H9 (cell line): Measurements from ENCODE around the gene ADARB2. TPM values are rescaled to one million over a fixed set of nuclear protein-coding genes. Genes with fewer than 3 reads are reported as not detected.

Experiments used
- DNase-seq: peaks from one replicate; pipeline ENCODE4 v3.0.0-alpha.2; 2017
- H2AFZ ChIP-seq: one replicate; pipeline ENCODE4 v1.6.1; 2013; ENCODE audit warnings: mild to moderate bottlenecking, low read length, control low read depth, moderate library complexity
- H2AK5ac ChIP-seq: 2 replicates; pipeline ENCODE4 v1.6.1; 2013; ENCODE audit warnings: low read length, control low read depth, mixed read lengths; ENCODE audit not compliant: insufficient read length
- H2BK120ac ChIP-seq: one replicate; pipeline ENCODE4 v1.6.1; 2013; ENCODE audit warnings: low read depth, mild to moderate bottlenecking, low read length, control low read depth, inconsistent platforms; ENCODE audit not compliant: poor library complexity, severe bottlenecking
- H2BK12ac ChIP-seq: 2 replicates; pipeline ENCODE4 v1.6.1; 2013; ENCODE audit warnings: low read length, control low read depth, mixed read lengths, low read depth; ENCODE audit not compliant: insufficient read length
- H2BK15ac ChIP-seq: 2 replicates; pipeline ENCODE4 v1.6.1; 2013; ENCODE audit warnings: low read depth, low read length, control low read depth
- H2BK20ac ChIP-seq: one replicate; pipeline ENCODE4 v1.6.1; 2013; ENCODE audit warnings: low read depth, mild to moderate bottlenecking, low read length, control low read depth, inconsistent platforms; ENCODE audit not compliant: poor library complexity, severe bottlenecking
- H2BK5ac ChIP-seq: 2 replicates; pipeline ENCODE4 v1.6.1; 2013; ENCODE audit warnings: low read length, control low read depth, mixed read lengths; ENCODE audit not compliant: insufficient read length
- H3K14ac ChIP-seq: 2 replicates; pipeline ENCODE4 v1.6.1; 2013; ENCODE audit warnings: low read length, control low read depth; ENCODE audit not compliant: insufficient read depth
- H3K18ac ChIP-seq: 2 replicates; pipeline ENCODE4 v1.6.1; 2013; ENCODE audit warnings: low read depth, mild to moderate bottlenecking, mixed read lengths, low read length, control low read depth; ENCODE audit not compliant: insufficient read length
- H3K23ac ChIP-seq: 2 replicates; pipeline ENCODE4 v1.6.1; 2013; ENCODE audit warnings: low read length, control low read depth, mixed read lengths, low read depth; ENCODE audit not compliant: insufficient read length
- H3K23me2 ChIP-seq: 2 replicates; pipeline ENCODE4 v1.6.1; 2013; ENCODE audit warnings: low read depth, mild to moderate bottlenecking, mixed read lengths, low read length, control low read depth; ENCODE audit not compliant: insufficient read length, poor library complexity, severe bottlenecking
- H3K27ac ChIP-seq: 2 replicates; pipeline ENCODE4 v1.5.1; 2013; ENCODE audit warnings: low read length, control low read depth, mixed read lengths, low read depth; ENCODE audit not compliant: insufficient read length
- H3K27me3 ChIP-seq: 2 replicates; pipeline ENCODE4 v1.6.1; 2013; ENCODE audit warnings: low read length, control low read depth, inconsistent platforms; ENCODE audit not compliant: insufficient read depth
- H3K4ac ChIP-seq: 2 replicates; pipeline ENCODE4 v1.6.1; 2013; ENCODE audit warnings: low read depth, mild to moderate bottlenecking, control low read depth, inconsistent platforms, low read length, moderate library complexity
- H3K4me1 ChIP-seq: 2 replicates; pipeline ENCODE4 v1.6.1; 2013; ENCODE audit warnings: low read length, control low read depth, inconsistent platforms; ENCODE audit not compliant: insufficient read depth
- H3K4me2 ChIP-seq: 2 replicates; pipeline ENCODE4 v1.6.1; 2013; ENCODE audit warnings: low read length, control low read depth, mixed read lengths; ENCODE audit not compliant: insufficient read length, insufficient read depth
- H3K56ac ChIP-seq: 2 replicates; pipeline ENCODE4 v1.6.1; 2013; ENCODE audit warnings: low read depth, mild to moderate bottlenecking, mixed read lengths, low read length, control low read depth; ENCODE audit not compliant: insufficient read length
- H3K79me1 ChIP-seq: 2 replicates; pipeline ENCODE4 v1.6.1; 2013; ENCODE audit warnings: low read depth, mild to moderate bottlenecking, moderate library complexity, low read length, control low read depth, inconsistent platforms; ENCODE audit not compliant: insufficient read depth, poor library complexity, severe bottlenecking
- H3K79me2 ChIP-seq: 2 replicates; pipeline ENCODE4 v1.6.1; 2013; ENCODE audit warnings: low read length, control low read depth, inconsistent platforms; ENCODE audit not compliant: insufficient read depth
- H3K9ac ChIP-seq: 2 replicates; pipeline ENCODE4 v1.6.1; 2013; ENCODE audit warnings: low read length, control low read depth, mixed read lengths; ENCODE audit not compliant: insufficient read length; ENCODE audit errors: extremely low read depth
- H3K9me3 ChIP-seq: one replicate; pipeline ENCODE4 v1.6.1; 2013; ENCODE audit warnings: low read depth, low read length, inconsistent platforms; ENCODE audit not compliant: control insufficient read depth
- H3T11ph ChIP-seq: one replicate; pipeline ENCODE4 v1.6.1; 2013; ENCODE audit warnings: mild to moderate bottlenecking, low read length, control low read depth, inconsistent platforms
- H4K20me1 ChIP-seq: one replicate; pipeline ENCODE4 v1.6.1; 2013; ENCODE audit not compliant: control insufficient read depth, insufficient read length, insufficient read depth
- H4K5ac ChIP-seq: 2 replicates; pipeline ENCODE4 v1.6.1; 2013; ENCODE audit warnings: low read depth, mild to moderate bottlenecking, mixed read lengths, low read length, control low read depth; ENCODE audit not compliant: insufficient read length
- H4K8ac ChIP-seq: replicated peaks from 2 replicates; pipeline ENCODE4 v1.6.1; 2013; ENCODE audit warnings: low read length, control low read depth, mixed read lengths, low read depth; ENCODE audit not compliant: insufficient read length
- H4K91ac ChIP-seq: 2 replicates; pipeline ENCODE4 v1.6.1; 2013; ENCODE audit warnings: low read depth, mild to moderate bottlenecking, moderate library complexity, mixed read lengths, low read length, control low read depth; ENCODE audit not compliant: insufficient read length
- H3K27ac Mint-ChIP-seq, 3 experiments: 2 replicates in 2 of 3; 3 replicates in 1 of 3; pipeline ENCODE4 v1.8.0; 2020 to 2021; ENCODE audit warnings: mixed read lengths in 3 of 3, mild to moderate bottlenecking in 1 of 3, moderate library complexity in 1 of 3
- H3K27me3 Mint-ChIP-seq: 2 replicates; pipeline ENCODE4 v1.8.0; 2021; ENCODE audit warnings: low read depth, mild to moderate bottlenecking, moderate library complexity, mixed read lengths
- H3K36me3 Mint-ChIP-seq, 3 experiments: 2 replicates in 2 of 3; 3 replicates in 1 of 3; pipeline ENCODE4 v1.8.0; 2020 to 2021; ENCODE audit warnings: low read depth in 3 of 3, mixed read lengths in 3 of 3; ENCODE audit not compliant: insufficient read depth in 1 of 3
- H3K4me1 Mint-ChIP-seq, 2 experiments: 2 replicates each; pipeline ENCODE4 v1.8.0; 2020; ENCODE audit warnings: mixed read lengths in 2 of 2
- H3K4me3 Mint-ChIP-seq, 2 experiments: 2 replicates in 1 of 2; 3 replicates in 1 of 2; pipeline ENCODE4 v1.8.0; 2020 to 2021; ENCODE audit warnings: mild to moderate bottlenecking in 2 of 2, mixed read lengths in 2 of 2, moderate library complexity in 1 of 2
- H3K9me3 Mint-ChIP-seq, 2 experiments: 2 replicates in 1 of 2; 3 replicates in 1 of 2; pipeline ENCODE4 v1.8.0; 2020; ENCODE audit warnings: mild to moderate bottlenecking in 2 of 2, mixed read lengths in 2 of 2, moderate library complexity in 1 of 2
- CTCF ChIP-seq: fragments of 200-600 bp; sonication (generic); conservative IDR thresholded peaks from 3 replicates; pipeline ENCODE4 v1.8.0; 2021; ENCODE audit warnings: antibody characterized with exemption, mild to moderate bottlenecking
- WGBS: extraction: QIAGEN DNeasy Blood & Tissue Kit; methylation state at CpG from one replicate; pipeline ENCODE4 v1.1.7; 2013; ENCODE audit warnings: missing lambda C conversion rate, low lambda C conversion rate, mixed read lengths; ENCODE audit not compliant: insufficient read length; ENCODE audit errors: extremely low coverage; 5-methylcytosine and 5-hydroxymethylcytosine counted together
- total RNA-seq: library from RNA; stranded (reverse); gene quantifications from 2 replicates; pipeline ENCODE4 v1.2.1, GENCODE V29; 2021

The ADARB2 gene
- total RNA-seq, 1 experiment from 2014 or later: 0.87 TPM

- Mint-ChIP-seq H3K27me3 (peaks cover 6% of the 10 kb centered on the region), H3K4me1 (peaks cover 0 to 11% of the 10 kb centered on the region in 2 experiments; a peak in 2 of 4 replicates), H3K27ac (no peak overlapping the region), H3K36me3 (no peaks in the 10 kb centered on the region), H3K9me3 (no peaks in the 10 kb centered on the region), H3K4me3 (no peak overlapping the region)
- Histone ChIP-seq H3T11ph (no peak overlapping the region), H2BK5ac (no peak overlapping the region), H3K9ac (no peak overlapping the region), H2AFZ (no peak overlapping the region), H3K27me3 (no peaks in the 10 kb centered on the region), H3K4ac (no peak overlapping the region), H3K4me1 (no peaks in the 10 kb centered on the region), H3K23me2 (no peaks in the 10 kb centered on the region), H2BK20ac (no peak overlapping the region), H3K4me2 (no peak overlapping the region), H3K23ac (no peak overlapping the region), H4K8ac (no peak overlapping the region), H2BK15ac (no peak overlapping the region), H3K56ac (no peak overlapping the region), H3K27ac (no peak overlapping the region), H2AK5ac (no peak overlapping the region), H4K5ac (no peak overlapping the region), H3K9me3 (no peaks in the 10 kb centered on the region), H3K14ac (no peak overlapping the region; the same call in 1 of the 2 replicates), H3K79me2 (no peaks in the 10 kb centered on the region), H4K91ac (no peak overlapping the region), H3K18ac (no peak overlapping the region), H2BK12ac (no peak overlapping the region), H2BK120ac (no peak overlapping the region), H3K79me1 (no peaks in the 10 kb centered on the region), H4K20me1 (no peaks in the 10 kb centered on the region)
- no CpG with 5 or more reads among the region's 23 CpGs for WGBS
- TF ChIP-seq CTCF: no peak
- DNase-seq: no peak
These were observed 568.0 kb downstream of the ADARB2 start for GRCh38 chr10:1169186-1169885.
